CD4-positive, alpha-beta T cell treated with Interferon alpha-2 for 1 hour (primary cell): ENCODE results near the gene NAB1.

Experiments
- DNase-seq, 2 donors: peaks; one replicate each; pipeline ENCODE4 v3.0.0-alpha.2; 2020 to 2022

The NAB1 gene

DNA sequence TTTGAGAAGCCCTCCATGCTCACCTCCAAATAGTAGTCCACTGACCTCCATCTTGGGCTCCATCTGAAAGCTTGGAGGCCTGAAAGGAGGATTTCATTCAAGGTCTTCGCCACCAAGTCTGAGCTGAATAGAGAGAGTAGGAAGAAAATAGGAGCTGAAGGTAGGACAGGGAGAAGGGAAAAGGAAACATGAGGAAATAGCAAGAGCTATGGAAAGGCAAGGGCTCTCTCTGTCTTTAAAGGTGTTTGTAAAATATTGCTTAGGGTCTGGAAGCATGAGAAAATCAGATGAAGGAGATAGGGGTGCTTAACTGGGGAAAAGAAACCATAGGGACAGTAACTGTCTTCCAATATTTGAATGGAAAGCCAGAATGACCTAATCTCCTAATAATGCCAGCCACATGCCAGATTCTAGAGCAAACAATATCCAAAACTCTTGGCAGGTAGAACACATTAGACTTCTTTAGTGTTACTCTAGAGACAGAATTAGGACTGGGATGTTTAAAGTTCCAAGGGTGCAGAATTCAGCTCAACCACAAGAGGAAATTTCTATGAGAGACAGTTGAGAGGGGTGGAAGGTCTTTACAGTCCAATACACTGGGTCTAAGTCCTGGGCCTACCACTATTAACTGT, 67.4 kb downstream of the NAB1 start:
- no peak for DNase-seq

DNA sequence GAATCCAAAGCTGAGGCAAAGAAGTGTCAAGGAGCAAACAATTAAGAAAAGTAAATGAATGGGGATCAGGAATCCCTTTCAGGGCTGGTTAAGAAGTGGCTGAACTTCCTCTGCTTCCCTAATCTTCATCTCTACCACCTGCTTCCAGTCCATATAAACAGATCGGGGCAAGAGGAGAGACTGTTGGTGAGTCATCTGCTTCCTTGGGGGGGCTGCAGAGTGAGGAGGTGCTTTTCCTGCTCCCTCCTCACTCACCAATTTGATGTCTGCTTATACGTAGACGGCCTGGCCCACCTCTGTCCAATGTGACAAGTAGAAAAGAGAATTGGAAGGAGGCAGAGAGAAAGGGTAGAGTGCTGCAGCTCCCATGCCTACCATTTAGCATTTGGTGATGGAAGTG, 68.4 kb downstream of the NAB1 start:
- DNase-seq = no peak

DNA sequence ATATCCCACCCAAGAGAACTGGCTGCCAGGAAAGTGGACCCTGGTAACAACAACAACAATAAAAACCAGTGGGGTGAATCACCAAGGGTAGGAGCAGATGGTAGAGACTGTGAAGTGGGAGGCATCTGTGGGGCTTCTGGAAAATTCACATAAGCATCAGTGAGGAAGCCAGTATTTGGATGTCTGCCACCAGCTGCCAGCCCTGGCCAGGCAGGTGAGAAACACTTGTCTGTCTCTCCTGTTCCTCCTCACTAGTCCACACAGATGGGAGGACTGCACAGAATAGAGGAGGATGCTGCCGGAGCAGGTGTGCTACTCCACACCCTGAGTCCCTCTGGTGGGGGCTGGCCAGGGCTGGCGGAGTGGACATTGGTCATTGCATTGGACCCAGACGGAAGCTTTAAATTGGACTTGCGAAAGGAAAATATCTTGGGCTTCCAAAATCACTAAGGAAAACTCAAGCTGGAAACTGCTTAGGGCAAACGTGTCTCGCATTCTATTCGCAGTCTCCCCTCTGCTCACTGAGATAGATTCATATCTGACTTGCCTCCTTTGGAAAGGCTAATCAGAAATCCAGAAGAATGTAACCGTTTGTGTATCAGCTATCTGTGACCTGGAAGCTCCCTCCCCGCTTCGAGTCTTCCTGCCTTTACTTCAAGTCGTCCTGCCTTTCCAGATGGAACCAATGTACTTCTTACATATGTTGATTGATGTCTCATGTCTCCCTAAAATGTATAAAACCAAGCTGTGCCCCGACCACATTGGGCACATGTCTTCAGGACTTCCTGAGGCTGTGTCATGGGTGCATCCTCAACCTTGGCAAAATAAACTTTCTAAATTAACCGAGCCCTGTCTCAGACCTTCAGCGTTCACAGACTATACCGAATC, 69.1 kb downstream of the NAB1 start:
- DNase-seq = no peak

DNA sequence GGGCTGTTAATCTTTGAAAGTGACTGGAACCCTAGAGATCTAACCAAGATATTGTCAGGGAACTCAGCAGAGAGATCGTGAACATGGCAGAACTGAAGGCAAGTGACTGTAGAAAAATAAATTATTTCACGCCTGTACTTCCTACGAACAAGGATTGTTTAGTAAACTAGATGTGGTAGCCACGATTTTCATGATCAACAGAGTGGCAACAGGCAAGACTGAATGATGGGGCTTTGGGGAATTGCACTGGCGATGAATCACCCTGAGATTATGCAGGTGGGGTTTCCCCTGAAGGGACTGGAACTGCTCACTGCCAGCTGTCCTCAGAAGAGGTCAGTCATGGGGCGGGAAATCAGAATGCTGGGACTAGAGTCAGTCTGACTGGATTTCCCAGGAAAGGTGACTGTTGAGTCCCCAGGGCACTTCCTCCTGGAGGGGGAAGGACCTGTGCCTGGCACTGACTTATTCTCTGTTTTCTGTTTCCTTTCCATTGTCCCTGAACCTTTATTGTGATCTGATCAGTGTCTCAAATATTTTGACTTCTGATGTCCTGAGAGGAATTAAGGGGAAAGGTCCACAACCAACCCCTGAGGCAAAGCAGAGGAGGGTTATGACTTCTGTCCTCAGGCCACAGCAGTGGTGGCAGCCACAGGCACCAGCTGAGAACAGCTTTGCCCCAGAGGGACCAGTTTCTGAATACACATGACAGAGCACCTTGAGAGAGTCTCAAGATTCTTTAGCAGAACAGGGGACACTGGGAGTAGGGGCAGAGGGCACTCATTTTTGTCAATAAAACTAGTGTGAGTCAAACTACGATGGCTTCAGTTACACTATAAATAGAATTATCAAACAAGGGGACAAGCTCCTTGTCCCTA, 70.0 kb downstream of the NAB1 start:
- peak in 1 of 2 donors; percentile 2 for DNase-seq

DNA sequence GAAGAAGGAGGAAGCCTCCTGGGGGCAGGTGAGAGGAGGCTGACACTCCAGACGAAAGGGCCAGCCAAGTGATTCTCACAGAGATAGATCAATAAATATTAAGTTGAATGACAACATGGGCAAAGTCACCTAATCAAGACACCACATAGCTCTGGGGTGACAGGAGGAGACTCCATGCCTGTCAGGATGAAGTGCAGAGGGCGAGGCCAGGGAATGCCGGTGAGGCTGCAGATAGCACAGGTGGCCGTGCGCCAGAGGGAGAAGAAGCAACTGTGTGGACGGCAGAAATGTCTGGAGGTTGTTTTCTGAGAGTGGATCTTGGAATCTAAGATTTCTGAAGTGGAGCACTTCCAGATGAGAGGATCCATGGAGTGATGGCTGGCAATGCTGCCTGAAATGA, 71.4 kb downstream of the NAB1 start:
- no peak for DNase-seq

DNA sequence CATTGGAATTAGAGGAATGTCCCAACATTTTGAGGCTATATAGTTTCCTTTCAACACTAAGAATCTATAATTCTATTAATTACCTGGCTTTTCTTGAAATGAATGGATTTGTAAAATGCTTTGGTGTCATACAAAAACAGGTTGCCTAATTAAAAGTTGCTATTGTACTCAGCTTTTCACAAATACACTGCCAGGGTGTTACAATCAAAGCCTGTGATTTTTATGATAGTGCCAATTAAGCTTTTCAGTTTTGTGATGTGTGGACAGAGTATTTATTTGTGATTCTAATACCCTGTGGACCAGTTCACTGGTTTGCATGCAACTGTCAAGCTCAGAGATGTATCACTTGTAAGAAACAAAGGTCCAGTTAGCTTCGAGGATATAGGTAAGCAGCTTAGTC, 71.8 kb downstream of the NAB1 start:
- no peak for DNase-seq

DNA sequence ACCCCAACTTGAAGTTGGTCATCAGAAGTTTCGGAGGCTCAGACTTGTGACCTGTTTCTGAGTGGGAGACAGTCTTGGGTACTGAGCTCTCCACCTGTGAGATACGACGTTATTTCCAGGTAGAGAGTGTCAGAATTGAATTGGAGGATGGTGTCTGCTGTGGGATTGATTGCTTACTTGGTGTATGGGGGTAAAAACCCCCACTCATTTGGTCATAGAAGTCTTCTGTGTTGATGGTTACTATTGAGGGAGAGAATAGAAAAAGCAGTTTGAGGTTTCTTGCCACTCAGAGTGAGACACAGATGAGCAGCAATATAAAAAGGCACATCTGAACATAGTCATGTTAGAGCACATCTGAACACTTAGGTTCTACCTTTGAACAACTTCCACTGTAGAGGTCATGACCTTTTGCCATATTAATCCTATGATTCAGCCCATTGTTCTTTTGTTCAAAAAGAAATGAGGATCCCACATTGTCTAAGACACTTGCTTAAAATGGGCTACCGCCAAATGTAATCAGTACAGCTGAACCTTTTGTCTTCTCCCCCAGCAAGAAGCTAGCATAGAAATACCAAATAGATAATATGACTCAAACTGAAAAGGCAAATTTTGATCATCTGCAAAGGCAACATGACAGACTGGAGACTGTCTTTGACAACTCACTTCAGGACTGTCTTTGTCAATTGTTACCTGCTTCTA, 73.3 kb downstream of the NAB1 start:
- DNase-seq = no peak

DNA sequence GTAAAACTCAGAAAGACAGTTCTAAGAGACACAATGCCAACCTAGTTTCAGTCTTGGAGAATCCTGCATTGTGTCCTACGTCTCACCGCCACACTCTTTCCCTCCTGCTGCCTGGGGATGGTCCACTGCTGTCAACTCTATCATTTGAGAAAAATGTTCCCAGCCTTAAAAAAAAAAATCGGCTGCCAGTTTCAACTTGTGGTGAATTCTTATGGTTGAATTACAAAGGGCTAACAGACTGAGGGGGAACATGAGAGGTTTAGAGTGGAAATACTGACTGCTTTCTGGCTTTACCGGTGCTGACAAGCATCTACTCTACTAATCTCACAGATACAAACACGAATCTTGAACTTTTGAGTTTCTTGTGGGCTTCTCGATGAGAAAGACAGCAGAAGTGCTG, 74.0 kb downstream of the NAB1 start:
- no peak for DNase-seq

DNA sequence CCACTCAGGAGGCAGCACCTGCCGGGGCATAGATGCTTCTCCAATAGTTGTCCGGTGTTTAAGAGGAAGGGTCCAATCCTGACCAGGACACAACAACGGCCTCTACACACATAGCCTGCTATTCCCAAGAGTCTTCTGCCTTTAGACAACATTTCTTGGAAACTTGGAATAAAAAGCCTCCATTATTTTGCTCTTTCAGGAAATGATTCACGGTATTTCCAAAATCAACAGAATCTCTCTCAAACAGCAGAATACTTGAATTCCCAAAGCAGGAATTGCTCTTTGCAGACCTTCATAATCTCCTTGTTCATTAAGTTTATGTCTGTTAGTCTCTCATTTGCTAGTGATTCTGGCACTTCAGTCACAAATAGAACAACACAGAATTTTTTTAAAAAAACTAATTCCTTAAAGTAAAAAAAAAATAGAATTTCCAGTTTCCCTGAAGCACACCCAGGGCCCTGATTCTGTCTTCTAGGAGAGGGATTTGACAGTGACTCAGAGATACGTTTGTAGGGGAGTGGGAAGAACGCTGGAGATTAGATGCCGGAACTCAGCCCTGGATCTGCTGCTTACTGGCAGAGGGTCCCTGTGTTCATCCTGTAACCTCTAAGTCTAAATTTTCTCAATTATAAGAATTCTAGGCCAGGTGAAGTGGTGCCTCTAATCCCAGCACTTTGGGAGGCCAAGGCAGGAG, 74.7 kb downstream of the NAB1 start:
- no peak for DNase-seq

DNA sequence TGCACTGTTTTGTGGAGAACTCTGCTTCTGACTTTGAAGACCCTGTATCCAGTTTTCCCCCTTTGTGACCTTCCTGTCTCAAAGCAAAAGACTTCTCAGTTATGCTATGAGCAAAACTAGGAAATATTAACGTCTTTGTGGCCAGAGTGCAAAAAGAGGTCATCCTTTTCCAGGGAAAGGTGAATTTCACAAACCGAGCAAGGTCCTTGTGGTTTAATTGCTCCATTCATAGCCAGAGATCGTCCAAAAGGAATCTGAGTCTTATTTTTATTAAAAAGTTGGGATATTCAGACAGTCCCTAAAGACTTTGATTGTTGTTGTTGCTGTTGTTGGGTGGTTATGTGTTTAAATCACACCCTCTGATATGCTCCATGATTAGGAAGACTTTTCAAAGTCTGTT, 77.4 kb downstream of the NAB1 start:
- DNase-seq = no peak

DNA sequence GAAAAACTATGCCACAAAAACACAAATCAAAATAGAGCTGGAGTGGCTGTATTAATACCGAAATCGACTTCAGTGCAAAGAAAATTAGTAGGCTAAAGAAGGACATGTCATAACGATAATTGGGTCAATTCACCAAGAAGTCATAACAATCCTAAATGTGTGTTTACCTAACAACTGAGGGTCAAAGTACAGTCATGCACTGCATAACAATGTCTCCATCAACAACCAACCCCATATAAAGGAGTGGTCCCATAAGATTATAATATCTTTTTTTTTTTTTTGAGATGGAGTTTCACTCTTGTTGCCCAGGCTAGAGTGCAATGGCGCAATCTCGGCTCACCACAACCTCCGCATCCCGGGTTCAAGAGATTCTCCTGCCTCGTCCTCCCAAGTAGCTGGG, 87.5 kb downstream of the NAB1 start:
- DNase-seq = no peak

DNA sequence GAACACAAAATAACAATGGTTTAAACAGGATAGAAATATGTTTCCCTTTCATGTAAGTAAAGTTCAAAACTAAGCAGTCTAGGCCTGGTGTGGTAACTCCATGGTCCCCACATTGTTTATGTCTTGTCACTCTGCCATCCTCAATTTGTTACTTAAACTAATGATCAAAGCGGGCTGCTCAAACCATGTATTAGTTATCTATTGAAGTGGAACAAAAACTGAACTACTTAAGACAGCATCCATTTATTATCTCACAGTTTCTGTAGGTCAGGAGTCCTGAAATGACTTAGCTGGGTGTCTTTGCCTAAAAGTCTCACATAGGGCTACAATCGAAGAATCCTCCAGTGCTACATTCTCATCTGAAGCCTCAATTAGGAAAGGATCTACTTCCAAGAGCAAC, 91.6 kb downstream of the NAB1 start:
- no peak for DNase-seq
